HG02884 (cell line): ENCODE data around the gene FRMD4A.

Source experiments
- ATAC-seq: cut with Tn5 transposase; IDR thresholded peaks from one replicate; pipeline ENCODE4 v1.9.1; 2021; ENCODE audit warnings: mild to moderate bottlenecking, moderate library complexity; ENCODE audit not compliant: unreplicated experiment

Gene FRMD4A

DNA sequence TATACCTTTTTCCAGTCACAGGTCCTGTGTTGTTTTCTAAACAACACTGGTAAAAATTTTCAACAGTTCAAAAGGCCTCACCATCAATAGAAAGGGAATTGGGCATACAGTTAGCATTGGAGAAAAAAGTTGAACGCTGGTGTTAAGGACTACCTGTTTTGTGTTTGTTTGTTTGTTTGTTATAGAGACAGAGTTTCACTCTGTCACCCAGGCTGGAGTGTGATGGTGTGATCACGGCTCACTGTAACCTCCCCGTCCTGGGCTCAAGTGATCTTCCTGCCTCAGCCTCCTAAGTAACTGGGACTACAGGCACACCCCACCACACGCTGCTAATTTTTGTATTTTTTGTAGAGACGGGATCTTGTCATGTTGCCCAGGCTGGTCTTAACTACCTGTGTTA, 437.9 kb downstream of the FRMD4A start:
- ATAC-seq, result no peak

DNA sequence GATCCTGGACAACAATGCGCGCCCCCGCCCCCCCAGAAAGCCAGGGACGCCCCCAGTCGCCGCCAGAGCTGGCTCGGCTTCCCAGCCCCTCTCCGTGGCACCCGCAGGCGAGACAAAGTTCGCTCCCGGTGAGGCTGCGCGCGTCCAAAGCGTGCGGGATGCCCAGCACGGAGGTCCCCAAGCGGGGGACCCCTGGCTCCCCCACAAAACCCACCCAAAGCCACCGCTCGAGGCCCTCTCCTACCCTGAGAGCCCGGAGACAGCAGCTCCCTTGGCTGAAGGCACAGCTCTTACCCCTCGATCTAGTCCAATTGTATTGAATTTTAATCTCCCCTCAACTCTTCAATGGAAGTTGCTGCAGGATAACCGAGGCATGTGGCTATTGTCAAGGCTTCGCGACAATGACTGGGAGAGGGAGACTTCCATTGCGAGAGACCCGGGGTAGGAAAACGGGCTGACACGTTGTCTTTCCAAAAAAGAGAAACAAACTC, 438.7 kb downstream of the FRMD4A start:
- ATAC-seq, result no peak

DNA sequence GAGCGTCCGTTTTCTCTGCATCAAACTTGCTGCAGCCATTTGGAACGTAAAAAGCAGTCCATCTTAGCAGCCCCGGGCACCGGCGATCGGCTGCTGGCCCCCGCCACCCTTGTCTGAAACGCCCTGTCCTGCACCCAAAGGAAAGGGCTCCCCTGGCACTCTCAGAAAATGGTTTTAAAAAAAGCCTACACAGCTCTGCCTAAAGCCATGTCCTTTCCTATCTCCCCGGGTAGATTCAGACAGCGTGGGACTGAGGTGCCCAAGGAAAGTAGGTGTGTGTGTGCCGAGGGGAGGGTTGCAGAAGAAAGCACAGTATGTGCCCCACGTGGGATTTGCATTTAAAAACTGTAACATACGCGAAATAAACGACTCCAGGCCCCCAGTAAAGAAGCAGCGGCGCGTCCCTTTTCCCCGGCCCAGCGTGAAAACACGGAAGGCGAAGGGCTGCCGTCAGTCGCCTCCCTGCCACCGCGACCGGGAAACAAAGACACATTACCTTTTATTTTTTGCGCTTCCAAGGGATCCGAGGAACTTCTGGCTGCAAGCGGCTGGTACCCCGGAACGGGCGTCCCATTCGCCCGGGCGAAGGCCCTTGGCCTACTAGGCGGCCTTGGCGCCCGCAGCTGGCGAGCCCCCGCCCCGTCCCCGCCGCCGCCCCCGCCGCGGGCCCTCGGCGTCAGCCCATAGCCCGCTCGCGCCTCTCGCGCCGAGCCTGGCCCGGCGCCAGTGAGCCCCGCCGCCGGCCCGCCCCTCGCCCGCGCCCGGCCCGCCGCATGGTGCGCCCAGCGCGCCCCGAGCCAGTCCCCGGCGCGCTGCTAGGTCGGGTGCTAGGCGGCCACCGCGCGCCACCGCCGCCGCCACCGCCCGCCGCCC, 439.4 kb downstream of the FRMD4A start:
- ATAC-seq, result no peak

DNA sequence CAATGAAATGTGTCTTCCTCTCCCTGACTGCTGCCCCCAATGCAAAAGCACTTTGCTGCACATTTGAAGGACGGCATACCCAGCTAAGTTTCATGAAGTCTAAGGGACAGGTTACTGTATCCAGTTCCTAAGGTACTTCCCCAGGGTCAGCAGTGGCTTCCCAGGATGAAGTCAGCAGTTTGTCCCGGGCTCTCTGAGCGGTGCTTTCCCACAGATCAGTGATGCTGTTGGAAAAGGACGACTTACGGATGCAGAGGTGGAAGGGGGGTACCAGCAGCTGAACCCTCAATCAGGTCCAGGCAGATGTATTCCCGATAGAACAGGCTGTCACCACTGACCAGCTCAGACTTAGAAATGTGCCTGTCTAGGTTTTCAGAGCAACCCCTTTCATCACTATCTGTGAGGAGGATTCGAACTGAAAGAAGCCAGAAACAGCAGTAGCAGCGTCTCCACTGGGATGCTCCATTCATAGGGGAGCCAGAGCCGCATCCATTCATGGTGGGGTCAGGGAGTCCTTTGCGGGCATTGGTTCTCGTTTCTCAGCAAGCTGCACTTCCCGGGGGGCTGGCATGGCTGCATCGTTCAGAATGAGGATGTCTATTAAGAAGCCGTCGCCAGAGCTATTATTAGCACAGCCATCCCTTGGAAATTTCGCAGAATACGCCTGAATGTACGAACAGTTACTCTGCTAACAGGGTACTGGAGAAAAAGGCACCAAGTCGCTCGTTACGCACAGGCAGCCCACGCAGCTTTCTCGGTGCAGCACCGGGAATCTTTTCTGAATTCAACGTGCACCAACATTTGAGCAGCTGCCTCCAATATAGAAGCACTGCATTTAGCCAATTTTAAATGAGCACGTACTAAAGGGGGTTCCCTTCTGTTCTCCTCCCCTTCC, 440.2 kb downstream of the FRMD4A start:
- no peak for ATAC-seq

DNA sequence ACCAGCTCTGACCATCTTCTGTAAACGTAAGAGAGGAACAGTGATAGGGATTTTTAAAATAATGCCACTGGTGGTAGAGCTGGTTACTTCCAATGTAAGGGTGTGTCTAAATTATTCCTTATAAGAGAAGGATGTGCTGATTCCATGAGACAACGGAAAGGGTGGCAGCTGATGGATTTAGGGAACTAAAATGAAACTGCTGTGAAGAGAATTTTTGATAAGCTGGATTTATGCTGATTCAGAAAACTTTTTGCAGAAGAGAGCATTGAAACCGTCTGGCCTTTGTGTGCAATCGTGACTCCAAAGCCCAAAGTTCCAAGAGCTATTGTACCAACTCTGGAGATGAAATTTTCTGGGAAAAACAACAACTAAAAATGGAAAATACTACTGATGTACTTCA, 443.0 kb downstream of the FRMD4A start:
- ATAC-seq, result no peak

DNA sequence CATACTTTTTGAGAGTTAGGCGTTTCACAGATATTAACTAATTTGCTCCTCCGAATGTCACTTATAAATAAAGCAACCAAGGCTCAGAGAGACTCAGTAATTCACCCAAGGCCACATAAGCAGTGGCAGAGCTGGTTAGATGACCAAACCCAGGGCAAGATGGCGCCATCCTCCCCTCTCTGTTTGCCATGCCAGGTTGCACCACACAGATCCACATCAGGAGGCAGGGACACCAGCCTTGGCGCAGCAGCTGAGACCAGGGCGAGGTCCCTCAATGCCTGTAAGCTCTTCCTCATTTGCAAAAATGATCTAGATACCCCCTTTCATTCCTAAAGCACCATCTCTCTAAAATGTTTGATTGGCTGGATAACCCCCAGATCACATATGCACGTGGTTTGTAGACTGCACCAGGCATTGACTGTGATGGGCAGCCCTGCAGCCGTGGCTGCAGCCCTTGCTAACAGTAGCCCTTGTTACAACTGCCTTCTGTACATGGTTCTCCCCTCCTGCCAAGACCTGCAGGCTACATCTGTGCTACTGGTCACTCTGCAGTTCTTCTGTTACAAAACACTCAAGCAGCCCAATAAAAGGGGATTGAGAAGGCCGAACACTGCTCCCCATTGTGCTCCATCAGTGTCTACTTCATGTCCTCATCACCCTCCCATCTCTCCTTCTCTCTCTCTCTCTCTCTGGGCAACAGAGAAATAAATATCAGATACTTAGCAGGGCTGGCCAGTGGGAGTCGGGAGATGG, 445.3 kb downstream of the FRMD4A start:
- ATAC-seq, result no peak

DNA sequence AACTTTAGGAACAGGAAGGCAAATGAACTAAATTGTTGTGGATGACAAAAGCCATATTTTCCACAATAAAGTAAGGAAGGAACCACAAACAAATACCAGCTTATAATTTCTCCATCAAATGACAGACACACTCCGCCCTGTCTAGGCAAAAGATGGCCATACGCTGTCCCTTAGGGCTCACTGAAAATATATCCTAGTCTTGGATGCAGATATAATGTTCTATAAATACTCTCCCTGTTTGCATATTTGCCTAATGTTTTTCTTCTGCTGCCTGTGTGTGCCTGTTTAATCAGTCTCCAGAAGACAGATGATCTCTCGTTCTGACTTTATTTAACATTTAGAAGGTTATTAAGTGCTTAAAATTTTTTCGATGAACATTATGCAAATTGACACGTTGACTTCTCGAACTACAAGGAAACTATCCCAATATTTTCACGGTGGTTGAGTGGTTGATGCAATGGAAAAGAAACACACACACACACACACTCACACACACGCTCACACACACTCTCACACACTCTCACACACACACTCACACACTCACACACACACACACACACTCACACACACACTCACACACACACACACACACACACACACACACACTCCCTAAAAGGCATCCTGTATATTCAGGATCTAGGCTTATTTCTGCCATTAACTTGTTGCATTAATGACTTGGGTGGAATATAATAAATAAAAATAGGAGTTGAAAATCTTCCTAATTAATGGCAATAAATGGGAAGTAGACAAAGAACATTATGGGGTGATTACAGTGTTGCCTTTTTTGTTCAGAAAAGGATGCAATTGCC, 446.9 kb downstream of the FRMD4A start:
- ATAC-seq, result no peak

DNA sequence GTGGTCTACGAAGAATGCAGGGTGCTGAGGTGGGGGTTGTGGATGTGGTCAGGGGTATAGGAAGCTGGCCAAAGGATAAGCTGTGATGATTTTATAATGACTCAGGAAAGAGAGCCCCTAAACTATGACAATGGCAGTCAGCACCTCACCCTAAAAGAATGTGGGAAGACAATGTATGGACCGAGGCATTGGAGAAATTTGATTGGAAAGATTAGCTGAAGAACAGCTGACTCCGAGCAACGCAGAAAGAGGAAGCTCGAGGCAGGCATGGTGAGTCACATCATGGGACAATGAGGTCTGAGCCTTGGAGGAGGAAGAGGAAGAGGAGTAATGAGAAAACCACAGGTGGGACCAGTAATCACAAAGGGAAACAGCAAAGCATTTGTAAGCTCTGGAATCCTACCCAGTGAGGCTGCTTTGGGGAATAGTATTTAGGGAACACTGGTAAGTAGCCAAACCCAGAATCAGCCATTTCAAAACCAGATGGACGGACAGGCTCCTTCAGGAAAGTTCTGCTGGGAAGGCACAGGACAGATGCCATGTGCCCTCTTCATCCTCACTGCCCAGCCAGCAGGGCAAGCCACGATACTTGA, 448.5 kb downstream of the FRMD4A start:
- ATAC-seq, result no peak

DNA sequence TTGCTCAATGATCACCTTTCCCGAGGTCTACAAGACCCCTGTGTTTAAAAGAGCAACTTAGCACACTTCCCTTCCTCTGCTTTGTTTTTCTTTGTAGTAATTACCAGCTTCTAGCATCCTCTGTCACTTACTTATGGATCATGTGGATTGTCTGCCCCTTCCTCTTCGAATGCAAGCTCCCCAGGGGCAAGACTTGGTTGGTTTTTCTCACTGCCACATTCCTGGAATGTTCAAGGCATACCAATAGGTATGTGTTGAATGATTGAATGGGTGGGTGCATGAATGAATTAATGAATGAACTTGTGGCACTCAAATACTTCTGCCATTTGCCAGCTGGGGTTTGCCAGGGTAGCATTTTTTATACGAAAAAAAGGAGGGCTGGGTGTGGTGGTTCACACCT, 450.0 kb downstream of the FRMD4A start:
- no peak for ATAC-seq

DNA sequence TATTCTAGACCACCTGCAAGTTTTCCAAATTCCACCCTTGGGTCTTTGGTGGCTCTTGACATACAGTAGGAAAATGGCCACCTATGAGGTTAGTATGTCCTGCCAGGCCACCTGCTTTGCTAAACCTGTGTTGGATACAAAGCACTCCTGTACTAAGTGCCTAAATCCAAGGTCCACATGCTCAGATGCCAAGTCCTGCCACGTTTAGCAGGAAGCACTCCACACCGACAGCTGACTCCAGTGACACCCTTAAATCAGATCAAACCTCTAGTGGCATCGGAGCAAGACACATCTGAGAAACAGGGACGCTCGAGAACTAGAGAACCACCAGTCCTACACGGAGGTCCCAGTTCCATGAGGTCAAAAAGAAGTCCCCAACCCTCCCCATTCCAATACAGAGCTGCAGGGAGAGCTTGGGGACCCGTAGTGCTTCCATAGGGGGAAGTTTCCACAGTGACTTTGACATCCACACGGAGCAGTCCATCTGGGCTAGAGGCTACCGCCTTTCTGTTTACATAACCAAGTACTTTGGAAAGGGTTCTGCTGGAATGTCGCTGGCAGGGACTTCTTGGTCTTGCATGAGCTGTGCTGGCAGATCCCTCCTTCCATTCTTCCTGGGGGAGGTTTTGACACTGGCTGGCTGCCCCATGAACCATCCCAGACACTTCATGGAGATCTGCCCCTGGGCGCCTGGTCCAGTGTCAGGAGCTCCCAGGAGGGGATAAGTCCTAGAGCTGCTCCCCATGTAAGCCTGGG, 453.4 kb downstream of the FRMD4A start:
- ATAC-seq, result no peak

DNA sequence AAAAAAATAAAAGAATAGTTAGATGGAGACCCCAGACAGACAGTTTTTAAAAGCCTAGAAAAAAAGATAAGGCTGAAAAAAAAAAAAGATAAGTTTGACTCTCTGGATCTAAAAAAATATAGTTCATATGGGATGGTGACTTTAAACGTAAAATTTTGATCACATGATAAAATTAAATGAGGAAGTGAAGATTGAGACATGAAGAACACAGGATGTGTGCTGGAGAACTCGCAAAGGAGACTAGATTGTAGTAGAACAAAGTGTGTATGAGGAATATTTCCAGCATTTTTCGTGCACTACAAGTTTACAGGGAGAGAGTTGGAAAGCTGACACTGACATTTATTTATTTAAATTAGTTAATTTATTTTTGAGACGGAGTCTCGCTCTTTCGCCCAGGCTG, 457.5 kb downstream of the FRMD4A start:
- ATAC-seq, result no peak

DNA sequence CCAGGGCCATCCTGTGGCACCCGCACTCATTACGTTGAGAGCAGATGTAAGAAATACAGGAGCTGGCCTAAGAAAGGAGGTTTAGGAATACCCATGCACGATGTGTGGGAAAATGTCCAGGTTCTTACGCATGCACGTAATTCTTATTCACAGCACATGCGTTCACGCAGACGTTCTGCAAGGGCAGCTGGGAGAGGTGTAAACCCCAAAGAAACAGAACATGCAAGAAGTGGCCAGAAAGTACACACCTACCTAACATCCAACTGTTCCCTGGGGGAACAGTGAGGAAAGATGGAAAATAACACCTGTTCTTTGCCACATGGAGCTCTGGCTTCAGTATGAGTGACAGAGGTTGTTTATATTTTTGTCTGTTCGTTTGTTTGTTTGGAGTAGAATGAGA, 458.3 kb downstream of the FRMD4A start:
- ATAC-seq, result no peak

DNA sequence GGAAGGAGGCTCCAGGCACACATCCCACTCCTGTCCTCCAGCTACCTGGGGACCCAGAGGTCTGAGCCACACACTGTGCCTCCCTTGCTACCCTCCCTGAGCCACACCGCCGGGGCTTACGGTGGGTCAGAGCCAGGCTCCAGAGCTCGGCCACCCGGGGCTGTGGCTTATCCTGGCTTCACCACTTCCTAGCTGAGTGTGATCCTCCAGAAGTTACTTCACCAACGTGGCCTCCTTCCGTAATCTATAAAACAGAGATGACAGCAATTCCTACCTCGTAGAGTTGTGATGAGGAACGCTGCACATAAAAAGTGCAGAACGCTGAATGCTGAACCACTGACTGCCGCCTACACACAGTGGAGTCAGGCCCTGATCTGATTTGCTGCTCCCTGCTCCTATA, 458.9 kb downstream of the FRMD4A start:
- ATAC-seq, result no peak

DNA sequence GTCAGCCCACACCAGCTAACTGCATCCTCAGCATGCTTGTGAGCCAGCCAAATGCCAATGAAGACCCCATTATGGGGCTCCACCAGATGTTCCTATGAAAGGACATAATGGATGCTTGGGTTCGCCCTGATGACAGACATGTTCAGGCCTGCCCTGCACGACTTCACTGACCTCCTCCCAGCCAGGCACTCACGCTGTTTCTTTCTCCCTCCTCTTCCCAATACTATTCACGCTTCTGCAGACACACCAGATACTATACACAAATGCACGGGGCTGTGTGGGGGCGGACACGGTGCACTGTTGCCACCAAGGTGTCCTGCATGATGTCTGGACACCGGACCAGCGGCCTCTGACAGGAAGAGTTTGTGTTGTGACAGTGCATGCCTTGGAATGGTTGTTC, 459.7 kb downstream of the FRMD4A start:
- ATAC-seq, result no peak

DNA sequence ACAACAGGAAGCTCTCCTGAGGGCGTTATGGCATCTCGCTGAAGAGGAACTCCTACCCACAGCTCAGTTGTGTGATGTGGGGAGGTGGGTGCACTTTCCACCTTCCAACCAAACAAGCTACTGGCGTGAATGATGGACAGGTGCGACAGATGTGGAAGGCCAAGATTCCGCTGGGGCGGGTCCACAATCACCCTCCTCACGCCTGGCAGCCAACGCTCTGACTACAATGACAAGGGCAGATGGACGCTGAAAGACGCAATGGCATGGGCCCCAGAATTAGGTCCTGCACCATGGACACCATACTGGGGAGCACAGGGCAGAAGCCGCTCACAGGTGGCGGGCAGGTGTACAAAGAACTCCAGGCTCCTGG, 461.4 kb downstream of the FRMD4A start:
- no peak for ATAC-seq

DNA sequence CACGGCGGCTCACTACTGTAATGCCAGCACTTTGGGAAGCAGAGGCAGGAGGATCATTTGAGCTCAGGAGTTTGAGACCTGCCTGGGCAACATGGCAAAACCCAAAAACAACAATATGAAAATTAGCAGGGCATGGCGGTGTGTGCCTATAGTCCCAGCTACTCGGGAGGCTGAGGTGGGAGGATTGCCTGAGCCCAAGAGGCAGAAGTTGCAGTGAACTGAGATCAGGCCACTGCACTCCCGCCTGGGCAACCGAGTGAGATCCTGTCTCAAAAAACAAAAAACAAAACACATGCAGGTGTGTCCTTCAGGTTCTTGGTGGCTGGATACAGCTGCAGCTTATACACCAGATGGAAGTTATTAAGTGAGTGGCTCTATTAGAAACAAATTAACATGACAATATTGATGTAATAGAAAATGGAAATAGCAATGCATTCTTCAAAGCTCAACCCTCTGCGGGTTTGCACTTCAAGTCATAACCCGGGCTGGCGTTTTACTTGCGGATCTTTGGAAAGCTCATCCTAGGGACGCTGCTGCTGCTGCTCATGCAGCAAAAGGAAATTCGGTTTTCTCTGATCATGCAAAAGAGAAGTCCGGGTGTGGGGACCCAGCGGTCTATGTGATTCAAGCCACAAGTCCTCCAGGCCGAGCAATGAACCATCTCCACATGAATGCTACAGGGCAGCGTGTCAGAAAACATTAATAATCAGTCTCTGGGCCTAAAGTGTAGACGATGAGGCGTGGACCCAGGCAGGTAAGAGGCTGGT, 462.0 kb downstream of the FRMD4A start:
- no peak for ATAC-seq

DNA sequence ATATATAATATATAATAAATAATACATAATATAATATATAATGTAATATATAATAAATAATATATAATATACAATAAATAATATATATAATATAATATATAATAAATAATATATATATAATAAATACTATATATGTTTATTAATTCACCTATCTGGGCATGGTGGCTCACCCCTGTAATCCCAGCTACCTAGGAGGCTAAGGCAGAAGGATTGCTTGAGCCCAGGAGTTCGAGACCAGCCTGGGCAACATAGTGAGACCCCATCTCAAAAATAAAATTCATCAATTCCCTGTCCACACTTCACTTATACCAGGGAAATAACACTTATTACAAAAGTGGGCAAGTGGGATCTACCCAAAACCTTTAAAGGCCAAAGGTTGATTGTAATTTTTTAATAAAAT, 462.9 kb downstream of the FRMD4A start:
- ATAC-seq, result no peak

DNA sequence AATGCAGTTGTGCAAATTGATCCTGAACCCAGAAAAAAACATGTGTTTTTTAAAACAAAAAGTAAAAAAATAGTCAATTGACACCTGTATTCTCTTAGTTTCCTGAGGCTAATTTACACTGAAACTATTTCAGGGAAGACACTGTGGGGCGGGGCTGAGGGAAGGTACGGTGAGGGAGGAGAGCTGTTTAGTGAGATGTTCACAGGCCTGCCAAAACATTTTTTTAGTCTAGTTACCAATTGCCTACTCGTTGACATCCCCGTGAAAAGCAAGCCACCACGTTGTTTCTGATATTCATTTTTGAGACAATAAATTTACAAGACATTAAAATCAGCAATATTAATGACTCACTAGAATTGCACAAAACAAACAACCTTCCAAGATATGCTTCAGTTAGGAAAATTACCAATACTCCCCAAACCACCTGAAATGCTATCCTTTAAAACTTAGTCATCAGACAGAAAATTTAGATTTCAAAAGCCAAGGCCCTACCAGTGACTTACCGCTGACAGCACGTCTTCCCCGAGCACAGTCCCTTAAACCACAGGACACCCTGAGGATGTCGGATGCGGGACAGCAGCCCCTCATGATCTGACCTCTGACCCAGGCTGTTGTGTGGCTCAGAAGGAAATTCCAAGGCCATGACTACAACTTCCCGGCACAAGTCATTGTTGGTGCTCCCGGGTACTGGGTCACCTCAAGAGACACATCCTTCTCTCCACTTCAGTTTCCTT, 464.8 kb downstream of the FRMD4A start:
- no peak for ATAC-seq
